ENCODE data around the gene BOLA1.

DNA sequence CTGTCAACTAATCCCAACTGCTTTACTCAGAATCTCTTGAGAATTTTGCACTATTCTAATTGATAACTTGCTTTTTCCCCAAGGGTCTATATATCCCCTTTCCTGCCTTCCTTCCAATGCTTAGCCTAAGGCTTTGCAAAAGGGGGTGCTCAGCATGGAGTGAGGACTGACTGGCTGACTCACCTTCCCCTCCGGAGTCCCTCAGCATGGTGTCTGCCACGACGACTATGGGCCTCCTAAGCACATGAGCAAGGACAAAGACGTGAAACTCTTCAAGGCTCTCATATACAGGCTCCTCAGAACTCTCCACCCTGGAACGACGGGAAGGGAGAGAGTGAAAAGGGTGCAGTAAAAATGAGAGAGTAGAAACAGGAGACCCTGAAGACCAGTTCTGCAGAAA, 50.5 kb downstream of the BOLA1 start:
- no peak for TF ChIP-seq EZH2 (IDR thresholded peaks at IDR 0.05)
- no peak for TF ChIP-seq POLR2AphosphoS5 (IDR thresholded peaks at IDR 0.05; ENCODE audit: borderline replicate concordance, low read depth, low read length)
- no peak for TF ChIP-seq FOXP2 (optimal IDR thresholded peaks at IDR 0.05; ENCODE audit: control extremely low read depth, extremely low read length, insufficient read depth)

Measured in SK-N-MC (cell line).